Testis (tissue), 2 donors: ENCODE data around the gene RPS6KA5.

Experiments
- POLR2A ChIP-seq: fragments of 450-650 bp; IDR thresholded peaks from one replicate; pipeline ENCODE4 v1.6.1; 2017; ENCODE audit warnings: antibody characterized with exemption, mild to moderate bottlenecking, moderate library complexity
- TF ChIP-seq, protein P1 (sequence below), 3 experiments: fragments of 450-650 bp in 2 of 3; fragments of 200-600 bp in 1 of 3; sonication (generic) in 1 of 3; IDR thresholded peaks; one replicate each; pipeline ENCODE4 v1.5.1; 2016 to 2019; ENCODE audit warnings: antibody characterized with exemption in 3 of 3, mild to moderate bottlenecking in 2 of 3, moderate library complexity in 1 of 3

DNA sequence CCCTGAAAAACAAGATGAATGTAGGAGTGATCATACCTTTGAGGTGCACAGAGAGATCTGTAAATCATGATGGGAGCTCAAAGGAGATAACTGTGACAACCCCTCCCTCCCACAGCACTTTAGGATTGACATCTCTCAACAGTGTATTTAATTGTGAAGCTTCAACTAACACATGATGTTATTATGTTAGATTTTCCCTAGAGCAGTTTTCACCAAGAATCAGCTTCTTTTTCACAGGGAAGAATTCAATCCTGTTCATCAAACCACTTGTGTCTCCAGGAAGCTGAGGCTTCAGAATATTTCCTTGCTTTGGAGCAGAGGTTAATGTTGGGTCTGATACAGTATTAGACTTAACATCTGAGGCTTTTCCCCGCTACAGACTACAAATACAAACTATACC is 11.8 kb downstream of the RPS6KA5 start:
- TF ChIP-seq, protein P1, sequence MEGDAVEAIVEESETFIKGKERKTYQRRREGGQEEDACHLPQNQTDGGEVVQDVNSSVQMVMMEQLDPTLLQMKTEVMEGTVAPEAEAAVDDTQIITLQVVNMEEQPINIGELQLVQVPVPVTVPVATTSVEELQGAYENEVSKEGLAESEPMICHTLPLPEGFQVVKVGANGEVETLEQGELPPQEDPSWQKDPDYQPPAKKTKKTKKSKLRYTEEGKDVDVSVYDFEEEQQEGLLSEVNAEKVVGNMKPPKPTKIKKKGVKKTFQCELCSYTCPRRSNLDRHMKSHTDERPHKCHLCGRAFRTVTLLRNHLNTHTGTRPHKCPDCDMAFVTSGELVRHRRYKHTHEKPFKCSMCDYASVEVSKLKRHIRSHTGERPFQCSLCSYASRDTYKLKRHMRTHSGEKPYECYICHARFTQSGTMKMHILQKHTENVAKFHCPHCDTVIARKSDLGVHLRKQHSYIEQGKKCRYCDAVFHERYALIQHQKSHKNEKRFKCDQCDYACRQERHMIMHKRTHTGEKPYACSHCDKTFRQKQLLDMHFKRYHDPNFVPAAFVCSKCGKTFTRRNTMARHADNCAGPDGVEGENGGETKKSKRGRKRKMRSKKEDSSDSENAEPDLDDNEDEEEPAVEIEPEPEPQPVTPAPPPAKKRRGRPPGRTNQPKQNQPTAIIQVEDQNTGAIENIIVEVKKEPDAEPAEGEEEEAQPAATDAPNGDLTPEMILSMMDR (IDR thresholded peaks at IDR 0.05): no peak
- TF ChIP-seq POLR2A: no peak
